ENCODE results near the gene MICAL3. TPM values are rescaled to one million over a fixed set of nuclear protein-coding genes. Genes with fewer than 3 reads are reported as not detected.

The MICAL3 gene
- total and polyA plus RNA-seq, 4 donors: 4.4 to 30.7 (median 15.4) TPM

DNA sequence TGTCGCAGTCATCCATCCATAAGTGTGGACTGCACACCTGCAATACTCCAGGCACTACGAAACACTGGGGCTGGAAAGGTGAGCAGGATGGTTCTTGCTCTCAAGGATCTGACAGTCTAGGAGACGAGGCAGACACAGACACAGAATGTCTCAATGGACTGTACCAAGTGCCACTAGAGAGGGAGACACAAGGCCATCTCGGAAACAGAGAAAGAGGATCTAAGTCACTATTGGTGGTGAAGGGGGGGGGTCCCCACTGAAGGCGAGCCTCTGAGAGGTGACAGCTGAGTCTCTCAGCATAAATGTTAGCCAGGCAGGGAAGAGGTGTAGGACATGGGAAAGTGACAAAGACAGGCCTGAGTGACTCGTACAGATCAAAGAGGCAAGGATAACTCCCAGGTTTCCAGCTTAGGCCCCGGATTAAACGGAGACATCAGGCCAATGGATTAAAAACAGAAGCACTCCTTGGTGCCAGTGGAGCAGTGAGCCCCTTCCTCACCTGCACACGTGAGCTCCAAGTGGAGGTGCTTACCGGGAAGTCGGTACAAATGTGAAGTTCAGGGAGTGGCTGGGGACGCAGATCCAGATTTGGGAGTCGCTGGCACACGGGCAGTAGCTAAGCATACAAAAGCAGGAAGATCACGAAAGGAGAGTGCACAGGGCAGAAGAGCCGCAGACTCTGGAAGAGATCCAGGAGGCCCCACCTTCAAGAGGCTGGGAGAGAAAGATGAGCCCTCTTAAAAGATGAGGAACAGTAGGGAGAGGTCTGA is 117.2 kb downstream of the MICAL3 start:
- ATAC-seq (ENCODE audit: insufficient read depth, low FRiP score) (no peak), DNase-seq (no peak)
- Histone ChIP-seq H3K27ac (ENCODE audit: low read depth in 1 of 2, low read length in 1 of 2) (peak overlapping the region in 1 of 2 donors; percentile 62), H3K9ac (ENCODE audit: insufficient read depth in 1 of 2, low read length in 2 of 2) (no peak overlapping the region), H3K27me3 (ENCODE audit: control insufficient read depth in 3 of 3, insufficient read depth in 3 of 3, low read length in 2 of 3) (peaks cover 0 to 7% (median 0%) of the 10 kb centered on the region in 3 donors), H3K4me3 (no peak overlapping the region), H3K9me3 (ENCODE audit: control insufficient read depth in 4 of 4, insufficient read depth in 3 of 4, low read length in 3 of 4) (no peaks in the 10 kb centered on the region), H3K36me3 (ENCODE audit: control insufficient read depth in 4 of 4, insufficient read depth in 4 of 4, low read length in 4 of 4) (peaks cover 0 to 25% (median 8%) of the 10 kb centered on the region in 4 donors), H3K4me1 (ENCODE audit: control insufficient read depth in 5 of 5, insufficient read depth in 5 of 5, low read length in 5 of 5) (peaks cover 4 to 25% (median 12%) of the 10 kb centered on the region in 5 donors)
- WGBS, 2 donors: 81 to 88% methylated on average over 16 of the region's 16 CpGs
- TF ChIP-seq, protein P1, sequence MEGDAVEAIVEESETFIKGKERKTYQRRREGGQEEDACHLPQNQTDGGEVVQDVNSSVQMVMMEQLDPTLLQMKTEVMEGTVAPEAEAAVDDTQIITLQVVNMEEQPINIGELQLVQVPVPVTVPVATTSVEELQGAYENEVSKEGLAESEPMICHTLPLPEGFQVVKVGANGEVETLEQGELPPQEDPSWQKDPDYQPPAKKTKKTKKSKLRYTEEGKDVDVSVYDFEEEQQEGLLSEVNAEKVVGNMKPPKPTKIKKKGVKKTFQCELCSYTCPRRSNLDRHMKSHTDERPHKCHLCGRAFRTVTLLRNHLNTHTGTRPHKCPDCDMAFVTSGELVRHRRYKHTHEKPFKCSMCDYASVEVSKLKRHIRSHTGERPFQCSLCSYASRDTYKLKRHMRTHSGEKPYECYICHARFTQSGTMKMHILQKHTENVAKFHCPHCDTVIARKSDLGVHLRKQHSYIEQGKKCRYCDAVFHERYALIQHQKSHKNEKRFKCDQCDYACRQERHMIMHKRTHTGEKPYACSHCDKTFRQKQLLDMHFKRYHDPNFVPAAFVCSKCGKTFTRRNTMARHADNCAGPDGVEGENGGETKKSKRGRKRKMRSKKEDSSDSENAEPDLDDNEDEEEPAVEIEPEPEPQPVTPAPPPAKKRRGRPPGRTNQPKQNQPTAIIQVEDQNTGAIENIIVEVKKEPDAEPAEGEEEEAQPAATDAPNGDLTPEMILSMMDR (IDR thresholded peaks at IDR 0.05; ENCODE audit: control extremely low read depth, extremely low read depth): no peak

DNA sequence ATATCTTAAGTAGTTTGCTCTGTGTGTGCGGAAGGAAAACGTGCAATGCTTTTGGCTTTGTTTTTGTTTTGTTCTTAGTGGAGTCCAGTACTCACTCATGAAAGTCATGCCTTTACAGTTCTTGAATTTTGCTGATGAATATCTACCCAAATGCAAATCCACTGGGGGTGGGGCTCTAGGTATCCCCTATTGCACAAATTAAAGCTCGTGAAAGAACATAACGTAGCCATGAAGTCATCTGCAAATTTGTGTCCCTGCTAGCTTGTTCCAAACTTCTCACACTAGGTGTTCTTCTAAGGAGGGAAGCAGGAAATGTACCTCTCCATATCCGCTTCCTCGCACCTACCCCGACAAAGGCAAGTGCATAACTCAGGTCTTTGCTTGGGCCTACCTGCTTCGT is 118.9 kb downstream of the MICAL3 start:
- peaks cover 3 to 16% (median 7%) of the 10 kb centered on the region in 5 donors for H3K4me1 ChIP-seq (ENCODE audit: control insufficient read depth in 5 of 5, insufficient read depth in 5 of 5, low read length in 5 of 5)
- ATAC-seq (ENCODE audit: insufficient read depth, low FRiP score) (no peak), DNase-seq (no peak)
- H3K4me3 ChIP-seq: no peak overlapping the region
- H3K27ac ChIP-seq (ENCODE audit: low read depth in 1 of 2, low read length in 1 of 2): peak overlapping the region in 1 of 2 donors; percentile 27
- peaks cover 0 to 25% (median 8%) of the 10 kb centered on the region in 4 donors for H3K36me3 ChIP-seq (ENCODE audit: control insufficient read depth in 4 of 4, insufficient read depth in 4 of 4, low read length in 4 of 4)
- WGBS, 2 donors: 96% methylated on average over 8 of the region's 8 CpGs
- TF ChIP-seq, protein P1 (IDR thresholded peaks at IDR 0.05; ENCODE audit: control extremely low read depth, extremely low read depth): no peak
- H3K27me3 ChIP-seq (ENCODE audit: control insufficient read depth in 3 of 3, insufficient read depth in 3 of 3, low read length in 2 of 3): peaks cover 0 to 5% (median 0%) of the 10 kb centered on the region in 3 donors
- H3K9me3 ChIP-seq (ENCODE audit: control insufficient read depth in 4 of 4, insufficient read depth in 3 of 4, low read length in 3 of 4): no peaks in the 10 kb centered on the region
- no peak overlapping the region for H3K9ac ChIP-seq (ENCODE audit: insufficient read depth in 1 of 2, low read length in 2 of 2)

DNA sequence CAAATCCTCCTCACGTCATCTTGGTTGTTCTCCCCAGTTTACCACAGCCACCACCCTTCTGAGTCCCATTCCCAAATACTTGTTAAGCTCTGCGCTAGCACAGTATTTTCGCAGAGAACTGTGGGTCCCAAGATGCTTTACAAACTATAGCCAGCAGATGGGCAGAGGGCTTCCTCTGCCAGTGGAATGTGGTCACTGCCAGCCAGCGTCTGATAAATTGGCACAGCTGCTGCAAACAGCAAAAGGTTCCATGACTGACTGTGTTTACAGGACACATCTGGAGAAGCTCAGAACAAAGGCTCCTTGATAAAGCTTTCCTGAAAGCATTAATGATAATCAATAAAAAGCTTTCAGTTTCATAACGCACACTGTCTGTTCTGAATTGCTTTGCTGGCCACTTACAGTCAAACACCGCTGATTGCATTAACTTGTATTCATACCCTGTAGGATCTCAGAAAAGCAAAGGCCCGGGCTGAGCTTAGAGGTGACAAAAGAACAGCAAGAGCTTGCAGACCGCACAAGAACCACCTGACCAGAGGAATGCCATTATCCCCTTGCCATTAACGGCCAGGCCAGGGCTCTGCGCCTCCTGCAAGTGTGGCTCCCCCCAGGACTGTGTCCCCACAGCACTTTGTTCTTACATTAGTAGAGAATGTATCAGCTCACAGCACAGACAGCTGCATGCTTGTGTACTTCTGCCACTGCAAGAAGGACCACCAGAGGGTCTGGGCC is 120.6 kb downstream of the MICAL3 start:
- Histone ChIP-seq H3K27me3 (ENCODE audit: control insufficient read depth in 3 of 3, insufficient read depth in 3 of 3, low read length in 2 of 3) (peaks cover 0 to 6% (median 0%) of the 10 kb centered on the region in 3 donors), H3K4me1 (ENCODE audit: control insufficient read depth in 5 of 5, insufficient read depth in 5 of 5, low read length in 5 of 5) (peaks cover 0 to 5% (median 5%) of the 10 kb centered on the region in 5 donors), H3K4me3 (no peak overlapping the region), H3K9ac (ENCODE audit: insufficient read depth in 1 of 2, low read length in 2 of 2) (no peak overlapping the region), H3K27ac (ENCODE audit: low read depth in 1 of 2, low read length in 1 of 2) (peak overlapping the region; percentile 21 to 54), H3K36me3 (ENCODE audit: control insufficient read depth in 4 of 4, insufficient read depth in 4 of 4, low read length in 4 of 4) (peaks cover 0 to 32% (median 9%) of the 10 kb centered on the region in 4 donors), H3K9me3 (ENCODE audit: control insufficient read depth in 4 of 4, insufficient read depth in 3 of 4, low read length in 3 of 4) (no peaks in the 10 kb centered on the region)
- 65 to 74% methylated on average over 10 of the region's 10 CpGs for WGBS, 2 donors
- TF ChIP-seq, protein P1 (IDR thresholded peaks at IDR 0.05; ENCODE audit: control extremely low read depth, extremely low read depth): no peak
- peak in 1 of 3 donors; percentile 34 for DNase-seq
- ATAC-seq (ENCODE audit: insufficient read depth, low FRiP score): no peak
